Esophagus squamous epithelium (tissue), 4 donors: ENCODE measurements around the gene TRIM59.

Experiments used
- CTCF ChIP-seq, 6 experiments: fragments of 450-650 bp in 4 of 6; fragments of 200-600 bp in 2 of 6; sonication (generic) in 2 of 6; IDR thresholded peaks; one replicate each; pipeline ENCODE4 v1.5.1; 2016 to 2019; ENCODE audit warnings: antibody characterized with exemption in 6 of 6, mild to moderate bottlenecking in 4 of 6, moderate library complexity in 4 of 6
- POLR2A ChIP-seq, 4 donors: fragments of 450-650 bp; IDR thresholded peaks; one replicate each; pipeline ENCODE4 v1.6.1; 2017; ENCODE audit warnings: antibody characterized with exemption in 4 of 4, mild to moderate bottlenecking in 4 of 4, moderate library complexity in 3 of 4

GRCh38 chr3:160479376-160479775, 29.8 kb upstream of the TRIM59 start:
- TF ChIP-seq CTCF (IDR thresholded peaks at IDR 0.05), result no peak
- TF ChIP-seq POLR2A (IDR thresholded peaks at IDR 0.05), result no peak
